Ectodermal cell (in vitro differentiated cells): ENCODE data around the gene FJX1.

Experiments used
- H3K27ac ChIP-seq: 2 replicates; pipeline ENCODE4 v1.7.0; 2013; ENCODE audit warnings: mild to moderate bottlenecking, low read depth, low read length; ENCODE audit not compliant: insufficient read depth, poor library complexity, severe bottlenecking
- H3K27me3 ChIP-seq: 2 replicates; pipeline ENCODE4 v1.7.0; 2013; ENCODE audit warnings: mild to moderate bottlenecking, low read length; ENCODE audit not compliant: insufficient read depth, control insufficient read depth, poor library complexity, severe bottlenecking
- H3K36me3 ChIP-seq: one replicate; pipeline ENCODE4 v1.7.0; 2013; ENCODE audit warnings: low read length; ENCODE audit not compliant: control insufficient read depth, insufficient read depth
- H3K4me1 ChIP-seq: one replicate; pipeline ENCODE4 v1.7.0; 2013; ENCODE audit warnings: low read length; ENCODE audit not compliant: control insufficient read depth, insufficient read depth
- H3K4me3 ChIP-seq: 2 replicates; pipeline ENCODE4 v1.7.0; 2013; ENCODE audit warnings: low read depth, low read length, control low read depth; ENCODE audit not compliant: insufficient read depth
- H3K9me3 ChIP-seq: 2 replicates; pipeline ENCODE4 v1.7.0; 2013; ENCODE audit warnings: mild to moderate bottlenecking, low read length, moderate library complexity; ENCODE audit not compliant: control insufficient read depth
- WGBS, 2 experiments: methylation state at CpG; one replicate each; pipeline ENCODE4 v1.1.7; 2013; ENCODE audit warnings: missing lambda C conversion rate in 2 of 2; 5-methylcytosine and 5-hydroxymethylcytosine counted together

The FJX1 gene

GRCh38 chr11:35629511-35629910 is 11.3 kb downstream of the FJX1 start:
- Histone ChIP-seq H3K4me1 (no peaks in the 10 kb centered on the region), H3K4me3 (no peak overlapping the region), H3K27ac (no peak overlapping the region), H3K27me3 (no peaks in the 10 kb centered on the region), H3K9me3 (no peaks in the 10 kb centered on the region), H3K36me3 (no peaks in the 10 kb centered on the region)
- 90 to 92% methylated on average over 4 of the region's 4 CpGs for WGBS, 2 experiments

- Histone ChIP-seq H3K4me3 (no peak overlapping the region), H3K9me3 (no peaks in the 10 kb centered on the region), H3K27me3 (no peaks in the 10 kb centered on the region), H3K4me1 (no peaks in the 10 kb centered on the region), H3K27ac (no peak overlapping the region), H3K36me3 (no peaks in the 10 kb centered on the region)
- WGBS, 2 experiments: 92 to 97% methylated on average over 6 of the region's 6 CpGs
These were observed 11.7 kb downstream of the FJX1 start for GRCh38 chr11:35629914-35630313.

- no peak overlapping the region for H3K27ac ChIP-seq
- WGBS, 2 experiments: 87 to 100% methylated on average over 3 of the region's 3 CpGs
- no peaks in the 10 kb centered on the region for H3K4me1 ChIP-seq
- no peak overlapping the region for H3K4me3 ChIP-seq
- H3K9me3 ChIP-seq: no peaks in the 10 kb centered on the region
- H3K27me3 ChIP-seq: no peaks in the 10 kb centered on the region
- H3K36me3 ChIP-seq: no peaks in the 10 kb centered on the region
These were observed 13.6 kb downstream of the FJX1 start for GRCh38 chr11:35631891-35632290.

- no peaks in the 10 kb centered on the region for H3K9me3 ChIP-seq
- no peaks in the 10 kb centered on the region for H3K27me3 ChIP-seq
- no peak overlapping the region for H3K27ac ChIP-seq
- no peaks in the 10 kb centered on the region for H3K4me1 ChIP-seq
- WGBS, 2 experiments: 50 to 80% methylated on average over 1 of the region's 1 CpG
- no peaks in the 10 kb centered on the region for H3K36me3 ChIP-seq
- no peak overlapping the region for H3K4me3 ChIP-seq
These were observed 14.0 kb downstream of the FJX1 start for GRCh38 chr11:35632301-35632700.

GRCh38 chr11:35633827-35634423 is 15.7 kb downstream of the FJX1 start:
- no peak overlapping the region for H3K27ac ChIP-seq
- no peaks in the 10 kb centered on the region for H3K36me3 ChIP-seq
- H3K27me3 ChIP-seq: no peaks in the 10 kb centered on the region
- 95 to 98% methylated on average over 4 of the region's 4 CpGs for WGBS, 2 experiments
- H3K9me3 ChIP-seq: no peaks in the 10 kb centered on the region
- no peaks in the 10 kb centered on the region for H3K4me1 ChIP-seq
- H3K4me3 ChIP-seq: no peak overlapping the region

- Histone ChIP-seq H3K27ac (no peak overlapping the region), H3K4me3 (no peak overlapping the region), H3K27me3 (peaks cover 3% of the 10 kb centered on the region), H3K36me3 (no peaks in the 10 kb centered on the region), H3K9me3 (no peaks in the 10 kb centered on the region), H3K4me1 (no peaks in the 10 kb centered on the region)
- WGBS, 2 experiments: 96% methylated on average over 6 of the region's 6 CpGs
These were observed 17.7 kb downstream of the FJX1 start for GRCh38 chr11:35635933-35636332.

GRCh38 chr11:35639591-35640179 is 21.4 kb downstream of the FJX1 start:
- Histone ChIP-seq H3K4me1 (peaks cover 13% of the 10 kb centered on the region), H3K27ac (no peak overlapping the region), H3K36me3 (no peaks in the 10 kb centered on the region), H3K27me3 (peaks cover 3% of the 10 kb centered on the region), H3K4me3 (no peak overlapping the region), H3K9me3 (no peaks in the 10 kb centered on the region)
- 78 to 83% methylated on average over 9 of the region's 9 CpGs for WGBS, 2 experiments

- no peaks in the 10 kb centered on the region for H3K9me3 ChIP-seq
- H3K27me3 ChIP-seq: peaks cover 3% of the 10 kb centered on the region
- 86 to 88% methylated on average over 6 of the region's 6 CpGs for WGBS, 2 experiments
- peak overlapping the region; percentile 38 for H3K27ac ChIP-seq
- H3K36me3 ChIP-seq: no peaks in the 10 kb centered on the region
- H3K4me1 ChIP-seq: peaks cover 13% of the 10 kb centered on the region
- H3K4me3 ChIP-seq: no peak overlapping the region
These were observed 23.1 kb downstream of the FJX1 start for GRCh38 chr11:35641171-35641897.

- no peak overlapping the region for H3K4me3 ChIP-seq
- H3K36me3 ChIP-seq: no peaks in the 10 kb centered on the region
- H3K27ac ChIP-seq: no peak overlapping the region
- WGBS, 2 experiments: 83% methylated on average over 3 of the region's 3 CpGs
- H3K4me1 ChIP-seq: peaks cover 13% of the 10 kb centered on the region
- H3K27me3 ChIP-seq: peaks cover 3% of the 10 kb centered on the region
- no peaks in the 10 kb centered on the region for H3K9me3 ChIP-seq
These were observed 23.7 kb downstream of the FJX1 start for GRCh38 chr11:35641964-35642363.

- 89% methylated on average over 8 of the region's 8 CpGs for WGBS, 2 experiments
These were observed 29.3 kb downstream of the FJX1 start for GRCh38 chr11:35647421-35648093.

More at GRCh38 chr11:35647421-35648093, 29.3 kb downstream of the FJX1 start:
- no peak overlapping the region for H3K4me3 ChIP-seq
- H3K4me1 ChIP-seq: peaks cover under 1% of the 10 kb centered on the region
- no peak overlapping the region for H3K27ac ChIP-seq
- no peaks in the 10 kb centered on the region for H3K36me3 ChIP-seq
- H3K9me3 ChIP-seq: no peaks in the 10 kb centered on the region
- H3K27me3 ChIP-seq: no peaks in the 10 kb centered on the region
